Ascending aorta (tissue), 2 donors: ENCODE results near the gene MUSTN1. TPM values are rescaled to one million over a fixed set of nuclear protein-coding genes. Genes with fewer than 3 reads are reported as not detected.

Source experiments
- DNase-seq, 2 donors: peaks; one replicate each; pipeline ENCODE4 v3.0.0-alpha.2; 2019; ENCODE audit warnings: low spot score in 2 of 2
- H3K27ac ChIP-seq, 2 donors: fragments of 200-600 bp; sonication (generic); one replicate each; pipeline ENCODE4 v1.5.1; 2016 to 2017; ENCODE audit warnings: mild to moderate bottlenecking in 1 of 2
- H3K27me3 ChIP-seq: fragments of 200-600 bp; sonication (generic); one replicate; pipeline ENCODE4 v1.5.1; 2017
- H3K36me3 ChIP-seq, 2 donors: fragments of 200-600 bp; sonication (generic); one replicate each; pipeline ENCODE4 v1.5.1; 2016
- H3K4me1 ChIP-seq, 2 donors: fragments of 200-600 bp; sonication (generic); one replicate each; pipeline ENCODE4 v1.5.1; 2016 to 2017; ENCODE audit warnings: mild to moderate bottlenecking in 1 of 2
- H3K4me3 ChIP-seq, 2 donors: fragments of 200-600 bp; sonication (generic); one replicate each; pipeline ENCODE4 v1.5.1; 2016 to 2017; ENCODE audit warnings: mild to moderate bottlenecking in 1 of 2
- H3K9me3 ChIP-seq, 2 donors: fragments of 200-600 bp; sonication (generic); one replicate each; pipeline ENCODE4 v1.5.1; 2016
- intact Hi-C: fragments of 100-400 bp; cut with DNase I; formaldehyde crosslinking; loops from one replicate; pipeline ENCODE4 v1.15.1; 2023
- total RNA-seq: library from RNA; depleted of rRNA; stranded (reverse); fragments of >200 nt; gene quantifications from one replicate; pipeline ENCODE4 v1.1.0, GENCODE V29; 2016
- TF ChIP-seq, protein P1 (sequence below), 3 experiments: fragments of 200-600 bp in 2 of 3; fragments of 450-650 bp in 1 of 3; sonication (generic) in 2 of 3; IDR thresholded peaks; one replicate each; pipeline ENCODE4 v1.5.1; 2016 to 2019; ENCODE audit warnings: antibody characterized with exemption in 3 of 3, mild to moderate bottlenecking in 1 of 3, moderate library complexity in 1 of 3

MUSTN1 gene
- 132 TPM for total RNA-seq

DNA sequence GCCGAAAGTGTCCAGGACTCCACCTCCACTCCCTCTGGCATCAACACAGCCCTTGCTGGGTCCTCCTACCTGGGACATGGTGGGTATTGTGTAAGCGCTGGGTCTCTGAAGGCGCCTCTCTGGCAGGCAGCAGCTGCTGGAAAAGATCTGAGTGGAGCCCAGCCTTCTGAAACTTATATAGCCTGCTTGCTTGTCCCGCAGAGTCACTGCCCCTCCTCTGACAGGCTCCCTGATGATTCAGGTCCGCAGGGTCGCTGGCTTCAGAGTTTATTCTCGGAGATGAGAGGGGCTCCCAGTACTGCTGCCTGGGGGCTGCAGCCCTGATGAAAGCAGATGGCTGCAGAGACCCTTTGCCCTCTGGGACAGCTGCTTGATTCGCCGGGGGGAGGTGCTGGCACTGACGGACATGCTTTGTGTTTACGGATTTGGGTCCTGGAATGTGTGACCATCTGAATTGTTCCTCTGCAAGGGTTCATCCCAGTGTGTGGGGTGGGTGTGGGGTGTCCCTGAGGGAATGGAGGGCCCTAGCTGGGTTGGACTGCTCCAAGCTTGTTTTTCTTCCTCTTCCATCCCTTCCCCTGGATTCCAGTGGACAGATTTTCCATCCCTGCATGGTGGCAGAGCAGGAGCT lies at the start of gene MUSTN1:
MUSTN1 (minus strand) TSS at position 149 of the 631 bp plus-strand sequence; CDS start at position 78, 71 bp downstream.
- H3K27me3 ChIP-seq = no peaks in the 10 kb centered on the region
- H3K27ac ChIP-seq = peak within 1 kb of the TSS; percentile 74 to 81
- H3K4me1 ChIP-seq = peaks cover 30 to 44% of the 10 kb centered on the region in 2 donors
- TF ChIP-seq, protein P1, sequence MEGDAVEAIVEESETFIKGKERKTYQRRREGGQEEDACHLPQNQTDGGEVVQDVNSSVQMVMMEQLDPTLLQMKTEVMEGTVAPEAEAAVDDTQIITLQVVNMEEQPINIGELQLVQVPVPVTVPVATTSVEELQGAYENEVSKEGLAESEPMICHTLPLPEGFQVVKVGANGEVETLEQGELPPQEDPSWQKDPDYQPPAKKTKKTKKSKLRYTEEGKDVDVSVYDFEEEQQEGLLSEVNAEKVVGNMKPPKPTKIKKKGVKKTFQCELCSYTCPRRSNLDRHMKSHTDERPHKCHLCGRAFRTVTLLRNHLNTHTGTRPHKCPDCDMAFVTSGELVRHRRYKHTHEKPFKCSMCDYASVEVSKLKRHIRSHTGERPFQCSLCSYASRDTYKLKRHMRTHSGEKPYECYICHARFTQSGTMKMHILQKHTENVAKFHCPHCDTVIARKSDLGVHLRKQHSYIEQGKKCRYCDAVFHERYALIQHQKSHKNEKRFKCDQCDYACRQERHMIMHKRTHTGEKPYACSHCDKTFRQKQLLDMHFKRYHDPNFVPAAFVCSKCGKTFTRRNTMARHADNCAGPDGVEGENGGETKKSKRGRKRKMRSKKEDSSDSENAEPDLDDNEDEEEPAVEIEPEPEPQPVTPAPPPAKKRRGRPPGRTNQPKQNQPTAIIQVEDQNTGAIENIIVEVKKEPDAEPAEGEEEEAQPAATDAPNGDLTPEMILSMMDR (IDR thresholded peaks at IDR 0.05) = no peak
- peaks cover 13 to 15% of the 10 kb centered on the region in 2 donors for H3K36me3 ChIP-seq
- DNase-seq = peak in 1 of 2 donors; percentile 84
- peak within 1 kb of the TSS in 1 of 2 donors; percentile 28 for H3K4me3 ChIP-seq
- H3K9me3 ChIP-seq = no peaks in the 10 kb centered on the region
- intact Hi-C loops = loop anchor here (5.0 kb wide), 1 partner anchor 63 kb away; the partner anchor contains the start of gene NEK4

GRCh38 chr3:52882377-52882776 lies 47.6 kb upstream of the MUSTN1 start:
- Histone ChIP-seq H3K27ac (no peak overlapping the region), H3K27me3 (no peaks in the 10 kb centered on the region), H3K4me3 (no peak overlapping the region), H3K4me1 (peaks cover 0 to 10% of the 10 kb centered on the region in 2 donors), H3K9me3 (no peaks in the 10 kb centered on the region), H3K36me3 (peaks cover 0 to 26% of the 10 kb centered on the region in 2 donors)
- DNase-seq = no peak
- TF ChIP-seq, protein P1 (IDR thresholded peaks at IDR 0.05) = no peak
- intact Hi-C loops = no loop called here

- H3K9me3 ChIP-seq = no peaks in the 10 kb centered on the region
Measured at GRCh38 chr3:52881871-52882270, 47.1 kb upstream of the MUSTN1 start.

GRCh38 chr3:52880474-52880873 lies 45.7 kb upstream of the MUSTN1 start:
- Histone ChIP-seq H3K4me3 (no peak overlapping the region), H3K4me1 (no peaks in the 10 kb centered on the region), H3K27ac (no peak overlapping the region), H3K9me3 (no peaks in the 10 kb centered on the region), H3K36me3 (peaks cover 0 to 19% of the 10 kb centered on the region in 2 donors), H3K27me3 (no peaks in the 10 kb centered on the region)
- intact Hi-C loops = no loop called here
- TF ChIP-seq, protein P1 (IDR thresholded peaks at IDR 0.05) = no peak
- no peak for DNase-seq

More at GRCh38 chr3:52881871-52882270, 47.1 kb upstream of the MUSTN1 start:
- peaks cover 0 to 10% of the 10 kb centered on the region in 2 donors for H3K4me1 ChIP-seq
- peaks cover 0 to 26% of the 10 kb centered on the region in 2 donors for H3K36me3 ChIP-seq
- TF ChIP-seq, protein P1 (IDR thresholded peaks at IDR 0.05) = no peak
- no peak overlapping the region for H3K4me3 ChIP-seq
- H3K27me3 ChIP-seq = no peaks in the 10 kb centered on the region
- DNase-seq = no peak
- H3K27ac ChIP-seq = no peak overlapping the region
- intact Hi-C loops = no loop called here

DNA sequence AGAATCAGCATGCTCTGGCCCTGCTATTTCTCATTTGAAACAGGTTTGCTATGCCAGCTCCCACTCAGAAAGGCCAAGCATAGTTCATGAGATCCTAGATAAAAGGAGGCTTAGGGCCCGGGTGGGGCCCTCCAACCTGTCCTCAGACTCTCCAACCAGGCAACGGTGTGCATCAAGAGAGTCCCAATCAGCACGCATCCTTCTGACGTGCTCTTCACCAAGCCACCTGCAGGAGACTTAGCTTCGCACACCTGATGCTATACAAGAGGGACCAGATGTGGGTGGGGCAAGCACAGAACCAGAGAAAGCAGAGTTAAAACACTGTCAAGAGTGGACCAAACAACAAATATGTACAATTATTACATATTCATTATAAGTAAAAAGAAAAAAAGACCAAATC lies 45.2 kb upstream of the MUSTN1 start:
- intact Hi-C loops = no loop called here
- Histone ChIP-seq H3K4me3 (no peak overlapping the region), H3K36me3 (peaks cover 0 to 15% of the 10 kb centered on the region in 2 donors), H3K27me3 (no peaks in the 10 kb centered on the region), H3K4me1 (no peaks in the 10 kb centered on the region), H3K27ac (no peak overlapping the region), H3K9me3 (no peaks in the 10 kb centered on the region)
- DNase-seq = no peak
- TF ChIP-seq, protein P1 (IDR thresholded peaks at IDR 0.05) = no peak
